HG03064 (cell line): Measurements from ENCODE around the gene EFNB2.

ENCODE experiments used
- ATAC-seq: cut with Tn5 transposase; IDR thresholded peaks from one replicate; pipeline ENCODE4 v1.9.1; 2021; ENCODE audit warnings: low read depth; ENCODE audit not compliant: unreplicated experiment

Gene EFNB2

GRCh38 chr13:106551350-106551749 is 15.9 kb upstream of the EFNB2 start:
- no peak for ATAC-seq

GRCh38 chr13:106550570-106551135 is 15.2 kb upstream of the EFNB2 start:
- ATAC-seq: no peak

- ATAC-seq: no peak
Measured at GRCh38 chr13:106548064-106548696, 12.7 kb upstream of the EFNB2 start.

- no peak for ATAC-seq
Measured at GRCh38 chr13:106541826-106542225, 6.4 kb upstream of the EFNB2 start.

- no peak for ATAC-seq
Measured at GRCh38 chr13:106540613-106541012, 5.2 kb upstream of the EFNB2 start.

- ATAC-seq: no peak
Measured at GRCh38 chr13:106537521-106537920, 2.1 kb upstream of the EFNB2 start.

GRCh38 chr13:106536244-106537034 is 977 bp upstream of the EFNB2 start:
- peak; percentile 37 for ATAC-seq

- ATAC-seq: peak; percentile 24
Measured at GRCh38 chr13:106534639-106535551, 567 bp downstream of the EFNB2 start.

GRCh38 chr13:106533943-106534638 is 1.4 kb downstream of the EFNB2 start:
- ATAC-seq: no peak

- no peak for ATAC-seq
Measured at GRCh38 chr13:106533101-106533942, 2.1 kb downstream of the EFNB2 start.

GRCh38 chr13:106532111-106532929 is 3.1 kb downstream of the EFNB2 start:
- no peak for ATAC-seq

GRCh38 chr13:106530980-106531481 is 4.4 kb downstream of the EFNB2 start:
- no peak for ATAC-seq

- ATAC-seq: no peak
Measured at GRCh38 chr13:106530171-106530851, 5.2 kb downstream of the EFNB2 start.

GRCh38 chr13:106529415-106530170 is 5.9 kb downstream of the EFNB2 start:
- ATAC-seq: no peak

- ATAC-seq: no peak
Measured at GRCh38 chr13:106528718-106529414, 6.6 kb downstream of the EFNB2 start.

GRCh38 chr13:106527826-106528225 is 7.6 kb downstream of the EFNB2 start:
- ATAC-seq: no peak
